ENCODE results near the gene HACD3.
"Not testable (repeated sequence)": the region's sequence is repeated elsewhere in the genome, so short reads cannot be mapped to it uniquely, and the experiment has no call there.

The HACD3 gene

GRCh38 chr15:65549288-65549687, 19.0 kb downstream of the HACD3 start:
- DNase-seq (ENCODE audit: low read depth in 3 of 3) = not testable (repeated sequence)

DNA sequence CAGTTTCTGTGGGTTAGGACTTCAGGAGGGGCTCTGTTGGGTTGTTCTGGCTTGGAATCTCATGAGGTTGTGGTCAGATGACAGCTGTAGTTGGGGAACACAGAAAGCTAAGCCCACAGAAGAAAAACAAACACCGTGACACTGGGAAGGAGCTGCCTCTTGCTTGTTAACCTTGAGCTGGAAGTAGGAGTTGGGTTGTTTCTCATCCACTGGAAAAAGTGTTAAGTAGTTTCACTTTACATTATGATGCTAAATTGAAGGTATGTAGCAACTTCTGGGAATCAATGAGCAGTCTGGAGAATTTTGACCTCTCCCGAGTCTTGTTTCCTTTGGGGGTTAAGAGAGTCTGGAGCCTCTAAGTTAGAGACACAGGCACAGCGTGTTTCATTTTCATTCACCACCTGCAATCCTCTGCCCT, 20.4 kb downstream of the HACD3 start:
- DNase-seq (ENCODE audit: low read depth in 3 of 3) = no peak

- no peak for DNase-seq (ENCODE audit: low read depth in 3 of 3)
Measured at GRCh38 chr15:65551183-65551582, 20.9 kb downstream of the HACD3 start.

GRCh38 chr15:65552851-65553250, 22.6 kb downstream of the HACD3 start:
- DNase-seq (ENCODE audit: low read depth in 3 of 3) = not testable (repeated sequence)

GRCh38 chr15:65553691-65554090, 23.4 kb downstream of the HACD3 start:
- no peak for DNase-seq (ENCODE audit: low read depth in 3 of 3)

- no peak for DNase-seq (ENCODE audit: low read depth in 3 of 3)
Measured at GRCh38 chr15:65556622-65557021, 26.4 kb downstream of the HACD3 start.

- DNase-seq (ENCODE audit: low read depth in 3 of 3) = no peak
Measured at GRCh38 chr15:65558336-65558735, 28.1 kb downstream of the HACD3 start.

- DNase-seq (ENCODE audit: low read depth in 3 of 3) = no peak
Measured at GRCh38 chr15:65558997-65559760, 28.9 kb downstream of the HACD3 start.

GRCh38 chr15:65559941-65560340, 29.7 kb downstream of the HACD3 start:
- DNase-seq (ENCODE audit: low read depth in 3 of 3) = no peak

DNA sequence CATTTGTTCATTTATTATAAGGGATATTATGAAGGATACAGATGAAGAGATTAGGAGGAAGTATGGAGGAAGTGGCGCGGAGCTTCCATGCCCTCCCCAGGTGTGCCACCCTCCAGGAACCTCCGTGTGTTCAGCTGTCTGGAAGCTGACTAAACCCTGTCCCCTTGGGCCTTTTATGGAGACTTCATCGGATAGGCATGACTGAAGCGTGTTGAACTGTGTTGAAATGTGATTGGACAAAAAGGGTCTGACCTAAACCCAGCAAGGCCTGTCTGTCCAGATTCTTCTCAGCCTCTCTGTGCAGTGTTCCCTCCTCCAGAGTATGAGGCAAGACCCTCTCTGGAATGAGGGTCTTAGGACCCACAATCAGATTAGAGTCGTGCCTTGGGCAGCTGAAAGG, 31.7 kb downstream of the HACD3 start:
- DNase-seq (ENCODE audit: low read depth in 3 of 3) = no peak

DNA sequence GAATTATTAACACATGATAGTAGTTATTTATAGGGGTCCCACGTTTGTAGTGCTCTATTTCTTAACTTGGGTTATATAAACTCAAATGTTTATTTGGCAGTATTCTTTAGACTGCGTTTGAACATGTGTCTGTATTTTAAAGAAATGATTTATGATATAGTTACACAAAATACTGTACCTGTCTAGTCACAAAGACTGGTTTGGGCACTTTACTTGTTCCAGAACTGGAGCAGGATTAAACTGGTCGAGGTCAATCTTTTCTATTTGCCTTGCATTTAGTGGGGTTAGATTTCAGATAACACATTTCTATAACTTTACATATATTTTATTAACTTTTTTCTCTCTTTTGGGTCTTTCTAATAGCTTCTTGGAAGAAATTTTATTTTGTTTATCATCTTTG, 39.5 kb downstream of the HACD3 start:
- DNase-seq (ENCODE audit: low read depth in 3 of 3) = no peak

GRCh38 chr15:65571971-65572370, 41.7 kb downstream of the HACD3 start:
- no peak for DNase-seq (ENCODE audit: low read depth in 3 of 3)

DNA sequence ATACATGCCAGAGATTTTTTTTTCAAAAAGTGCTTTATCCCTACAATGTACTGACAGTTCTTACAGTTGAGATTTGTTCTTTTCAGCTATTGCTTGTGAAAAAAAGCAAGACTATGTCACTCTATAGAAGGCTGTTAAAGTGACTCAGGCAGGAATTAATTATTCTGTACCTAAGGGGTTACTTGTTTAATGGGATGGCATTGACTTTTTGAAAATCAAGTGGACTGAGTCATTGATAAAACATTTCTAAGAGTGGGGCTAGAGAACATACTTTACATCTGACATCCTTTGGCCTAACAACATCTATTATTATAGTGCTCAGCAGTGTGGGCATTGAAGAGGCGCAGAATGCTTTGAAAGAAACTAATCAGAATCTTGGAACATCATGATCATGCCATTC, 46.4 kb downstream of the HACD3 start:
- DNase-seq (ENCODE audit: low read depth in 3 of 3) = no peak

- no peak for DNase-seq (ENCODE audit: low read depth in 3 of 3)
Measured at GRCh38 chr15:65577129-65577996, 47.1 kb downstream of the HACD3 start.

DNA sequence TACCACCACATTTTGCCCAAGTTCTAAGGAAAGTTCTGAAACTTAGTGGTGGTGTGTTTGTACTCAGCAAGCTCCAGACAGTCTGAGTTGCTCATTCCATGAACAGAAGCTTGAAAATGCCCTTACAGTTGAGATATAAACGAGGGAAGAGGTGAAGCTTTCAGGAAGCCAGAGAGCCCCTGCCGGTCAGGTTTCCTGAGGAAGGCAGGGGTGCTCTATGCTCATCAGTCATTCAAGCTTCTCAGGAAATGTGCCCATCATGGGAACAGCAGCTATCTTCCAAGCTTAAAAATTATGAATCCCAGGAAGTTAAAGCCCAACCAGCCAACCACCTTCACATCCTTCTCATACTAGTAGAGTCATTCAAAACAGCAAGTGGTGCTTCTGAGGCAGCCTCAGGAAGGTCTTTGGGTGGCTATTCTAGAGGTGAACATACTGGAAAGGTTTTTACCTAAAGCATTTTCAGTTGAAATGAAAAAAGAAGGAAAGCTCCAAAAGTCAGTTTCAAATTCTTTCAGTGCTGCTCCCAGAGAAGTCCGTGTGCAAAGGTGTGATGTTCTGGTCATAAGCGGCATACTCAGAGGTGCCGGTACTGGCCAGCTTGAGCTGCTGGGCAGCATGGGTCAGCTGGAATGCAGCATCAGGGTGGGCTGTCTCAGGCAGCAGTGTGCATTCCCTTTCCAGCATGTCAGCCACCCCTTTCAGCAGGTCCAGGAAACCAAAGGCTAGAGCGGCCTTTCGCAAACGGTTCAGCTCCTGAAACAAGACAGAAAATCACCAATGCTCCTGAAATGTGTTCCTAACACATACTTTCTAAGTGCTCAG, 48.9 kb downstream of the HACD3 start:
- DNase-seq (ENCODE audit: low read depth in 3 of 3) = no peak

DNA sequence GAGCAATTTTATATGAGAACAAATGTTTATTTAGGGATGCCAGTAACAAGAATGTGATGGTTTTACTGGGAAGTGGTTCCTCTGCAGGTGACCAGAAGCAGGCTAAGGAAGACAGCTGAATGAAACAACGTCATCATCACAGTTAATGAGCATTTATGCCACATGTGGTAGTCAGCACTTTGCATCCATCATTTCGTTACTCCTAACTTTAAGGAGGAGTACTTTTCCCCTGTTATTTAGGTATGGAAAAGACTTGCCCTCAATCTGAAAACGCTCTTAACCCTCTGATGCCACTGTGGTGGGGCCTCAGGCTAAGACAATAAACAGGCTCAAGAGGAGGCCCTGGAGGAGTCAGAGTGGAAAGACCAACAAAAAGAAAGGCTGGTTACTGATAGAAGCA, 49.5 kb downstream of the HACD3 start:
- no peak for DNase-seq (ENCODE audit: low read depth in 3 of 3)

- no peak for DNase-seq (ENCODE audit: low read depth in 3 of 3)
Measured at GRCh38 chr15:65580287-65580686, 50.0 kb downstream of the HACD3 start.

- DNase-seq (ENCODE audit: low read depth in 3 of 3) = peak in 1 of 3 experiments; percentile 3
Measured at GRCh38 chr15:65583701-65584100, 53.4 kb downstream of the HACD3 start.

DNA sequence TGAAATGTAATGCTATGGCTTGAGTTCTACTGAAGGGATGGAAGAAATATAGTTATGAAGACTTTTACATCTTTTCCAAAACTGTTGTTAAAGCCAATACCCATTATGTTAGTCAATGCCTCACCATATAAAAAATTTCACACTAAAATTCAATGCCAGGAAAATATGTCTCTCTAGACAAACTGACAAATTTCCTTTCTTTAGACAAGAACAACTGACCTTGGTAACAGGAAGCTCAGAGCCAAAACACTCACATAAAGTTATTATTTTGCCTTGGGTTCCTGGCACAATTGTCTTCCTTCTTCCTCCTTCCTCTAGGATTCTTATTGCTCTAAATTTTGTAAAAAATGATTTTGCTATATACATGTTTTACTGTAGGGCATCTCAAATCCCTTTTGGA, 54.0 kb downstream of the HACD3 start:
- no peak for DNase-seq (ENCODE audit: low read depth in 3 of 3)

- no peak for DNase-seq (ENCODE audit: low read depth in 3 of 3)
Measured at GRCh38 chr15:65587094-65587493, 56.8 kb downstream of the HACD3 start.

- DNase-seq (ENCODE audit: low read depth in 3 of 3) = no peak
Measured at GRCh38 chr15:65595960-65596359, 65.7 kb downstream of the HACD3 start.

GRCh38 chr15:65598468-65598867, 68.2 kb downstream of the HACD3 start:
- no peak for DNase-seq (ENCODE audit: low read depth in 3 of 3)
